Measurements from ENCODE around the gene HOXA3.

DNA sequence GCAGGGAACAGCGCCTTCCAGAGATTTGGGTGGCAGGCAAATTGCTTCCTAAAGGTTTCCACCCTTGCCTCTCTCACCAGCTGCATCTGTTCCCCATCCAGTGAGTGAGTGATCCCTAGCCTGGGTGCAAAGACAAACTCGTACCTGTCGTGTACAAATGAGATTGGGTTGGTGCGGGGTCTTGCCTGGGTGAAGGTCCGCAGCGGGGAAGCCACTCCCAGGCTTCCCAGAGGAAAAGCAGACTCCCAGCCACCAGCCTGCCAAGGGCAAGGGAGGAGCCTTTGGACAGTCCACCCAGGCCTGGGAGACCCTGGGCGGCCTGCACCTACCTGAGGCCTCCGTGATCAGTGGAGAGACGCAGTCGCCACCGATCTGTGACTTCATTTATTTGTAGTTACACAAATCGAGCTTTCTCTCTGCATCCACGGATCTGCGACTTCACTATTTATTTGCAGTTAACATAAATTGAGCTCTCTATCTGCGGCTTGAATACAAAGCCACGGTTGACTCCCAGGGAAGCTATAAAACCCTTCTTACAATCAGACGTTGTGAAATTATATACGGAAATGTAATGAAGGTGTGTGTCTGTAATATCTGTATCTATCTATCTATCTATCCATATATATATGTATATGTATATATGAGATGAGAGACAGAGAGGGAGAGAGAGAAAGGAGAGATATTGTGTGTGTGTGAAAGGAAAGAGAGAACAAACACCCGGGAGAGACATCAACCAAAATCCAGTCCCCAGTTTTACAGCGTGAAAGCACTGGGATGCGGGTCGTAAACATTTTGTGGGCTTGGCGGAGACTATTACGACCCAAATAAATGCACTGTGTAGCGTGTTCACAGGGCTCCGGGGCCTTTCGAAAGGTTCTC, 7.1 kb upstream of the HOXA3 start:
- TF ChIP-seq, protein P1, sequence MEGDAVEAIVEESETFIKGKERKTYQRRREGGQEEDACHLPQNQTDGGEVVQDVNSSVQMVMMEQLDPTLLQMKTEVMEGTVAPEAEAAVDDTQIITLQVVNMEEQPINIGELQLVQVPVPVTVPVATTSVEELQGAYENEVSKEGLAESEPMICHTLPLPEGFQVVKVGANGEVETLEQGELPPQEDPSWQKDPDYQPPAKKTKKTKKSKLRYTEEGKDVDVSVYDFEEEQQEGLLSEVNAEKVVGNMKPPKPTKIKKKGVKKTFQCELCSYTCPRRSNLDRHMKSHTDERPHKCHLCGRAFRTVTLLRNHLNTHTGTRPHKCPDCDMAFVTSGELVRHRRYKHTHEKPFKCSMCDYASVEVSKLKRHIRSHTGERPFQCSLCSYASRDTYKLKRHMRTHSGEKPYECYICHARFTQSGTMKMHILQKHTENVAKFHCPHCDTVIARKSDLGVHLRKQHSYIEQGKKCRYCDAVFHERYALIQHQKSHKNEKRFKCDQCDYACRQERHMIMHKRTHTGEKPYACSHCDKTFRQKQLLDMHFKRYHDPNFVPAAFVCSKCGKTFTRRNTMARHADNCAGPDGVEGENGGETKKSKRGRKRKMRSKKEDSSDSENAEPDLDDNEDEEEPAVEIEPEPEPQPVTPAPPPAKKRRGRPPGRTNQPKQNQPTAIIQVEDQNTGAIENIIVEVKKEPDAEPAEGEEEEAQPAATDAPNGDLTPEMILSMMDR (conservative IDR thresholded peaks at IDR 0.05; ENCODE audit: low read depth, low read length): no peak
- no peak for TF ChIP-seq EZH2 (IDR thresholded peaks at IDR 0.05; ENCODE audit: low read length, unreplicated experiment)

Measured in PC-3 (cell line).